ENCODE measurements around the gene BMP3. TPM values are rescaled to one million over a fixed set of nuclear protein-coding genes. Genes with fewer than 3 reads are reported as not detected.

BMP3 gene
- total RNA-seq, 2 donors from 2014 or later, result 27.0 to 48.7 TPM

DNA sequence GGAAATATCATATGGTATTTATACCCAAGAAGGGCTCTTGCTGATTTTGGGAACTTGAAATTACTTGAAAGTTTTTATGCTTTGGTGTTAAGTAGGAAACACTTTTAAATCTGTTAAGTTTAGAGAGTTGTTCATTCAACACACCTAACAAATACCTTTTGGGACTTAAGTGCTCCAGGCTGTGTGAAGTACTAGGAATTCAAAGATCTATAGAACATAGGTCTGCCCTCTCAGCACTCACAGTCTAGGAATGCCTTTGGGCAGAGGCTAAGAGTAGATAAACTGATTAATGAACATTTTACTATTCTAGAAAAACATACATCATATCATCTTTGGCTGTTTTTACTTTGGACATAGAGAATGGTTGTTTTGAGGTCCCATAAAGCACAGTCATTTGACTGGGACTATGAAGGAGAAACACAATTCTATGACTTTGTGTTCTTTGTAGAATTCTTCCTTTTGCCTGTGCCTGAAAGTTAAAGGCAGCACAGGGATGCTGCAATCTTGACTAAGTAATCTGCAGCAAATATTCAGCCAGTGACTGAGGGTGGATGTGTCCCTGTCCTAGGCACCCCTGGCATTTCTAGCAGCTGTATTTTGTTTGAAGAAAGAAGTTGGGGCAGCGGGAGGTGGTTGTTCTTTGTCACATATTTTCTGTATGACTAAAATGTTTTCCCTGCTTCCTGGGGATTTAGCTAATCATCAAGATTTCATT lies 8.3 kb downstream of the BMP3 start:
- no peak for DNase-seq
- intact Hi-C loops (cut with DNase I, micrococcal nuclease), result no loop called here
- ATAC-seq, result peak; percentile 15

GRCh38 chr4:81039351-81039972 lies 9.0 kb downstream of the BMP3 start:
- intact Hi-C loops (cut with DNase I, micrococcal nuclease), result no loop called here
- DNase-seq (peak in 1 of 2 donors; percentile 34), ATAC-seq (peak; percentile 95)

DNA sequence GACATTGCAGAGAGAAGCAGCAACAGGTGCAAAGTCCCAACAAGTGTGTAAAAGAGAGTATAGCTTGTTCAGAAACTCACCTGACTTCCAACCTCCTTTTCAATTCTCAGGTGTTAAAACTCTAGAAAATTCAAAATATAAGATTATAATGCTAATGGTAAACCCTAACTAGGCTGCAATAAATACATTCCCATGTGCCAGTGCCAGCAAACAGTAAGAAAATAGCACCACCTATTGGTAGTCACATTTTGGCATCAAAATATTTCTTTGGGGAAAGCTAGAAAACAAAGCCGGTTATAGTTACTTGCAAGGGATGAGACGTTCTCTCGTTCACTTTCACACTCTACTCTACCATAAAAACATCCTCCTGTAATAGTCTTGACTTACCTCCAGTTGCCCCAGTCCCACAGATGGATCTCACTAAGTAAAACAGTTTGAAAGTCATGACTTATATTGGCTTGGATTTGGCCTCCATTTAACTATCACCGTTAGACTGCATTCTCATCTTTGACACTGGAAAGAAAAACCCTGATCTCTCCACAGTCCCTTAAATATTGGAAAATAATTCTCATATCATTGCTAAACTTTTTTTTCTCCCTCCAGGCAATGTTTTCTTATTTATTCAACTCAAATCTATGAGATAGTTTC lies 9.6 kb downstream of the BMP3 start:
- intact Hi-C loops (cut with DNase I, micrococcal nuclease), result no loop called here
- DNase-seq, result no peak
- ATAC-seq, result peak; percentile 61

GRCh38 chr4:81042578-81043365 lies 12.3 kb downstream of the BMP3 start:
- no peak for ATAC-seq
- intact Hi-C loops (cut with DNase I, micrococcal nuclease), result no loop called here
- DNase-seq, result no peak

DNA sequence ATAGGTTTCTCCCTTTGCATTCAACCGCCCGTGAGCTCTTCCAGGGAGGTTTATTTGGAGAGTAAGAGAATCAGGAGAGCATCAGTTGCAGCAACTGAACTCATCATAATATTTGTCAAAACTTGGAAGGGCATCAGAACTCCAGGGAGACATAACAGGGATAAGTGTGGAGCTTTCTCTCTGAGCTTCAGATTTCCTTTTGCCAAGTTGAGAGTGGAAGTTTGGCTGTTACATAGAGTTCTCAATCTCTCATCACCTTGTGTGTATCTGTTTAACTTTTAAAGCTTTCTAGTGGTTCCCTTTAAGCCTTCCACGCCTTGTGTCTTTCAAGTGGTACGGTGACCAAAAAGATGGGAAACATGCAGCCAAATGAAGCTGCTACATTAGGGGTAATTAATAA lies 18.8 kb downstream of the BMP3 start:
- intact Hi-C loops (cut with DNase I, micrococcal nuclease), result no loop called here
- ATAC-seq (no peak), DNase-seq (no peak)

- ATAC-seq (no peak), DNase-seq (no peak)
- intact Hi-C loops (cut with DNase I, micrococcal nuclease), result loop anchor here in 1 of 2 donors (5.0 kb wide), 1 partner anchor 683 kb away; no protein-coding TSS in a partner anchor
Measured at GRCh38 chr4:81049907-81050306, 19.4 kb downstream of the BMP3 start.

- ATAC-seq (peak; percentile 82), DNase-seq (peak; percentile 51 to 79)
- intact Hi-C loops (cut with DNase I, micrococcal nuclease), result loop anchor here in 1 of 2 donors (5.0 kb wide), 1 partner anchor 685 kb away; no protein-coding TSS in a partner anchor
Measured at GRCh38 chr4:81052119-81053068, 21.9 kb downstream of the BMP3 start.

DNA sequence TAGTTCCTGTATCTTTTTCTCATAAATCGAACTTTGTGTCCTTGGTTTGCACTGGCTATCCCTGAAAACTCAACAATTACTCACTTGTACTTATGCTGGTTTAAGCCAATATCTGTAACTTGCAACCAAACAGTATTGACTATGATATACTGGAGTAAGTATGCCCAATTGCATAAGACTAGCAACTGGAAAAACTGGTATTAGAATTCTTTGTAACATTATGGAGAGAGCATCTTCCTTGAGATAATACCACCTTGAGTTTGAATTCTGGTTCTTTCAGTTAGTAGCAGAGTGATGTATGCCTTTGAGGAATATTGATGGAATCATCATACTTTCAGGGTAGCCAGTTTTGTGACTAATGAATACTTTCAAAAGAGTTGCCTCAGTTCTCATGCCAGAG lies 28.1 kb downstream of the BMP3 start:
- intact Hi-C loops (cut with DNase I, micrococcal nuclease), result no loop called here
- DNase-seq (no peak), ATAC-seq (no peak)

- ATAC-seq (no peak), DNase-seq (no peak)
Measured at GRCh38 chr4:81060587-81061343, 30.3 kb downstream of the BMP3 start.

GRCh38 chr4:81061344-81061730 lies 30.8 kb downstream of the BMP3 start:
- ATAC-seq, result no peak
- no peak for DNase-seq
- intact Hi-C loops (cut with DNase I, micrococcal nuclease), result no loop called here

More at GRCh38 chr4:81060587-81061343, 30.3 kb downstream of the BMP3 start:
- intact Hi-C loops (cut with DNase I, micrococcal nuclease), result no loop called here

DNA sequence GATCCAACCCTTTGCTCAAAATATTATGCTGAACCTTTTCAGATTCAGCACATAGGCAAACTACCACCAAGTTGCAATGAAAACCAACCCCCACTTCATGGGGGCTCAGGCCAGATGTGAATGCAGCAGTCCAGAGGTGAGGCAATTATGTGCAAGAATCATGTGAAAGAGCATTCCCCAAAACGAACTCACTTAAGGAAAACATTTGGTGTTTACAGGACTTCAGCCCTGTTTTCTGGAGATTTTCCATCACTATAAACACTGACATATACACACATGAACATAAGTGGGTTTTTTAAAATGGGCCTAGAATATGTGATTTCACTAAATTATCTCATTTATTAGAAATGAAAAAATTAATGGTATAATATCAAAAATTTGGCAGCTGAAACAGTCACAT lies 31.5 kb downstream of the BMP3 start:
- ATAC-seq, result no peak
- intact Hi-C loops (cut with DNase I, micrococcal nuclease), result no loop called here

GRCh38 chr4:81065446-81065845 lies 34.9 kb downstream of the BMP3 start:
- no peak for ATAC-seq
- DNase-seq, result no peak
- intact Hi-C loops (cut with DNase I, micrococcal nuclease), result loop anchor here in 1 of 2 donors (5.0 kb wide), 1 partner anchor 287 kb away; no protein-coding TSS in a partner anchor

More for the DNA sequence above, 31.5 kb downstream of the BMP3 start:
- DNase-seq, result no peak

DNA sequence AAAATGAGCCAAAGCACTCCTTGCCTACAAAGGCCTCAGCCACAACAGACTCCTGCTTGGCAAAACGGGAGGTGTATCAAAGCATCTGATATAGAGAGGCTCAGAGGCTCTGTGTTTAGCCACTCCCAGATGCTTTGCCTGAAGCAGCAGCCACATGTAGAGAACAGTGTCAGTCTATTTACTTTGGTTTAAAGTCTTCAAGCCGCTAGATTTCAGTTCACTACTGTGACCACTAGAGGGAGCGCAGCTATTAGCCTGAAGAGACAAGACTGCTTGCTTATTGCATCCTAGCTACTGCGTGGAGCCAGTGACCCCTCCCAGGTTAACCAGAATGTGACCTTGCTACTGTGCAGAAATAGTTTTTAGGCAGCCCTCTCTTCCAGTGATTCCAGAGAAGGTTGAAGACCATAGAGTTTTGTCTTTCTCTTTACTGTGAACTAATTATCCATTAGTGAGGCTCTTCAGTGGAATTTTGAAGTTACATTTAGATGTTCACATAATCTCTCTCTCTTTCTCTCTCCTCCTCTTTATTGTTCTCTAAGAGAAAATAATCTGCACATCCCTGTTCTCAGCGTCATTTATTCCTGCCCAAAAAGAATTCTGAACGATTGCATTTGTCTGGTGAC lies 39.3 kb downstream of the BMP3 start:
- DNase-seq (peak; percentile 53 to 58), ATAC-seq (peak; percentile 90)
- intact Hi-C loops (cut with DNase I, micrococcal nuclease), result loop anchor here in 1 of 2 donors (5.0 to 10.0 kb wide), 2 partner anchors 195 to 282 kb away; no protein-coding TSS in a partner anchor

- intact Hi-C loops (cut with DNase I, micrococcal nuclease), result loop anchor here in 1 of 2 donors (10.0 kb wide), 1 partner anchor 194 kb away; no protein-coding TSS in a partner anchor
- no peak for ATAC-seq
Measured at GRCh38 chr4:81071013-81071412, 40.5 kb downstream of the BMP3 start.

GRCh38 chr4:81081156-81081555 lies 50.6 kb downstream of the BMP3 start:
- DNase-seq, result no peak
- intact Hi-C loops (cut with DNase I, micrococcal nuclease), result no loop called here
- no peak for ATAC-seq

More at GRCh38 chr4:81071013-81071412, 40.5 kb downstream of the BMP3 start:
- DNase-seq, result no peak

GRCh38 chr4:81084029-81084428 lies 53.5 kb downstream of the BMP3 start:
- ATAC-seq, result peak; percentile 93
- intact Hi-C loops (cut with DNase I, micrococcal nuclease), result no loop called here
- no peak for DNase-seq

GRCh38 chr4:81084634-81085033 lies 54.1 kb downstream of the BMP3 start:
- DNase-seq, result no peak
- ATAC-seq, result no peak
- intact Hi-C loops (cut with DNase I, micrococcal nuclease), result no loop called here

All from left colon (tissue), 2 donors.